PFSK-1 (cell line): Measurements from ENCODE around the gene SPEF2.

Experiments
- FOXP2 ChIP-seq: optimal IDR thresholded peaks from 2 replicates; pipeline ENCODE3; 2011; ENCODE audit warnings: borderline replicate concordance, control low read depth, inconsistent platforms; ENCODE audit not compliant: insufficient read depth; ENCODE audit errors: extremely low read length, extremely low read depth
- POLR2AphosphoS5 ChIP-seq: IDR thresholded peaks from 2 replicates; pipeline ENCODE4 v1.6.1; 2012; ENCODE audit warnings: low read depth, mild to moderate bottlenecking, control low read depth, low read length, moderate library complexity
- REST ChIP-seq, 2 experiments: IDR thresholded peaks; 2 replicates each; pipeline versions ENCODE4 v1.6.1 to v1.8.0; 2011 to 2012; ENCODE audit warnings: low read depth in 2 of 2, low read length in 2 of 2, control low read depth in 1 of 2, inconsistent platforms in 1 of 2, mild to moderate bottlenecking in 1 of 2, moderate library complexity in 1 of 2; ENCODE audit not compliant: insufficient read depth in 1 of 2
- SIN3A ChIP-seq: IDR thresholded peaks from 2 replicates; pipeline ENCODE4 v1.6.1; 2012; ENCODE audit warnings: mild to moderate bottlenecking, low read length, moderate library complexity, borderline replicate concordance; ENCODE audit not compliant: insufficient read depth
- TAF1 ChIP-seq: IDR thresholded peaks from 2 replicates; pipeline ENCODE4 v1.6.1; 2012; ENCODE audit warnings: low read length, control low read depth, borderline replicate concordance; ENCODE audit not compliant: insufficient read depth

- no peak for TF ChIP-seq POLR2AphosphoS5
- no peak for TF ChIP-seq SIN3A
- TF ChIP-seq TAF1 = no peak
- no peak for TF ChIP-seq FOXP2
- TF ChIP-seq REST (IDR thresholded peaks at IDR 0.05; ENCODE audit: insufficient read depth in 1 of 2, low read depth in 2 of 2, low read length in 2 of 2) = no peak
Measured at GRCh38 chr5:35618781-35619180, 1.1 kb downstream of the SPEF2 start.
